HT1080 (cell line): ENCODE data around the gene EPHB6. TPM values are rescaled to one million over a fixed set of nuclear protein-coding genes. Genes with fewer than 3 reads are reported as not detected.

Experiments used
- DNase-seq: peaks from one replicate; pipeline ENCODE4 v3.0.0-alpha.2; 2015; ENCODE audit warnings: low read depth
- total RNA-seq: library from RNA; depleted of rRNA; stranded (reverse); fragments of >200 nt; shearing (Covaris generic); gene quantifications from 2 replicates; pipeline ENCODE4 v1.2.3, GENCODE V29; 2014

EPHB6 gene
- total RNA-seq, 1 experiment from 2014 or later: 4.0 TPM

DNA sequence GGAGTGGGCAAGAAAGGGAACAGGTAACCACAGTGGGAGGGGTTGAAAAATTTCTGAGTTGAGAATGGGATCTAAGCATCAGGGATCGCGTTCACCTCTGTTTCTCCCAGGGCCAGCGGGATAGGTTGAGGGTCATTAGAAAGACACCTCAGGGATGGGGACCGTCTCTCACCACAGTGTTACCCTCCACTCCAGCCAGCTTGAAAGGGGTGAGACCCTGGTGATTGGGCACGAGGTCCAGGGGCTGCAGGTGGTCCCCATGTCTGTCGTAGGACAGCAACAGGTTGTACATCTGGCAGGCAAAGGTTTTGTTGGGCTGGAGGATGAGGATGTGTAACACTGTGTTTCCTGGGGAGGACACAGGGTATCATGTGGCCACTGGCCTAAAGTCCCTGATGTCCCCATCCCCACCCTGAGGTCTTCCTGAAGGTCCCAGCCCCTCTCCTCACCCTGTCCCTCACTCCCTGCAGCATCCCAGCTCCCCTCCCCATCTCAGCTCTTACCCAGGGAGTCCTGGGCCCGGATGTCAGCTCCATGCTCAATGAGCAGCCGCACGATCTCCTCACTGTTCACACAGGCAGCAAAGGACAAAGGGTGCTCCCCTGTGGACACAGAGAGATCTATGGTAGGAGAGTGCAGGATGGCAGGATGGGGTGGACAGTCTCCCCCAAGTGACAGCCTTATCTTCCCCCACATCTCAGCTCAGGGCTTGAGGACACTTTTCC lies 21.5 kb downstream of the EPHB6 start:
- no peak for DNase-seq

DNA sequence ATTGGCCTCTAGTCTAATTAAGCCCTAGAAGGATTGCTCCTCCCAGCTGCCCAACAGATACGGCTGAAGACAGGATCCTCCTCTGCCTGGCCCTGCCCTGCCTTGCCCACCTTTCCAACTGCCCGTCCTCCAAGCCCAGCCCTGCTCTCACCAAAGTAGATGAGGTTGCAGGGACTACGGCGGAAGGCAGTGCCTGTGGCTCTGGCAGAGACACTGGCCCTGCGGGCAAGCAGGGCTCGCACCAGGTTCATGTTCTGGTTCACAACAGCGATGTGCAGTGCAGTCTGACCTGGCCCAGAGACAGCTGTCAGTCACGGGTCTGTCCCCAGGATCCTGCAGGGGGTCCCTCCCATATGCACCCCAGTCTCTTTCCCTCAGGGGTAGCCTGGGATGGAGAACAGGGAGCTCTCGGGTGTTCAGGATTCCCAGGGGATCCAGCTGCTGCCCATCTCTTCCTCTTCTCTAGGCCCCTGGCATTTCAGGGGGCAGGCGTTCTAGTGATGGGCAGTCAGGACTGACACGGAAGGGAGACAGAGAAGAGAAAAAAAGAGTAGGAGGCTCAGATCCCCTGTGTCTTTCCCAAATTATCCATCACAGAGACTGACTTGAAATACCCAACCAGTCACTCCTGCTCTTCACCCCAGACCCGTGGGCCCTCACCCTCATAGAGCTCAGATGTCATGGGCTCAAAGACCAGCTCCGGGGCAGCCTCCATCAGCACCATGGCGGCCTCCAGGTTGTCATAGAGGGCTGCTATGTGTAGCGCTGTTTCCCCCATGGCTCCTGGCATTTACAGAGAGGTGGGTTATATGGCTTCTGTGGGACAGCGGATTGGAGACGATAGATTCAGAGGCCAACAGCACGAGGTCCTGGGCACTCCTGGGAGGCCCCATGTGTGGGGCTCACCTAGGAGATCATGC lies 22.4 kb downstream of the EPHB6 start:
- DNase-seq: no peak

DNA sequence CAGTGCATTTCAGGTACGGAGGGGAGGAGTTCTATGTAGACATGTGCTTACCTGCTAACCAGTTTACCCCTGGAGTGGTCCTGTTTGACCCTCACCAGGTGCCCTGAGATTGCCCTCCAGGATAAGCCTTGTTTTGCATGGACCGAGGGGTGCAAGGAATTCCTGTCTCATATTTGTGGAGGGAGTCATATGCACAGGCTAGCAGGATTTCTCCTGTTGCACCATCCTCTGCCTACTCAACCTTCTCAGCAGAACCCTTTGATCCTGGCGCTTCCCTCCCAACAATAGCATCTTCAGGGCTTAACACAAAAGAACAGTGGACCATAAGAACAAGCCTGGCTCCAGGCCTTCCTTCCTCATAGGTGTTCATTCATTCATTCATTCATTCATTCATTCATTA lies 23.4 kb downstream of the EPHB6 start:
- DNase-seq: no peak

DNA sequence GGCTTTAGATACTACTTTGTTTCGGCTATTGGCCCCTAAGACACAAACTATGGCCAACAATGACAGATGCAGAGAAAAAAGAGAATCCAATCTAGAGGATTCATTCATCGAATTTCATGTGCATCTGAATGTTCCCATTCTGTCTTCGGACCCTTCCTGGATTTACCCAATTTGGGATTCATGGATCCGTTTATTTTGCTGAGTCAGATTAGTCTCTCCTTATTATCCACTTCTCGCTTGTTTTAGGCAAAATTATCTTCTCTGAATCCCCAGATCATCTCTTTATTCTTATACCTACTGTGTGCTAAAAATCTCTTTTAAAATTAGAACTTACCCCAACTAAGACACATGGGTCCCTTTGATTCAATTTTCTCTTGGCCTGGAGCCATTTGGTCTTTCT lies 24.2 kb downstream of the EPHB6 start:
- DNase-seq: no peak

DNA sequence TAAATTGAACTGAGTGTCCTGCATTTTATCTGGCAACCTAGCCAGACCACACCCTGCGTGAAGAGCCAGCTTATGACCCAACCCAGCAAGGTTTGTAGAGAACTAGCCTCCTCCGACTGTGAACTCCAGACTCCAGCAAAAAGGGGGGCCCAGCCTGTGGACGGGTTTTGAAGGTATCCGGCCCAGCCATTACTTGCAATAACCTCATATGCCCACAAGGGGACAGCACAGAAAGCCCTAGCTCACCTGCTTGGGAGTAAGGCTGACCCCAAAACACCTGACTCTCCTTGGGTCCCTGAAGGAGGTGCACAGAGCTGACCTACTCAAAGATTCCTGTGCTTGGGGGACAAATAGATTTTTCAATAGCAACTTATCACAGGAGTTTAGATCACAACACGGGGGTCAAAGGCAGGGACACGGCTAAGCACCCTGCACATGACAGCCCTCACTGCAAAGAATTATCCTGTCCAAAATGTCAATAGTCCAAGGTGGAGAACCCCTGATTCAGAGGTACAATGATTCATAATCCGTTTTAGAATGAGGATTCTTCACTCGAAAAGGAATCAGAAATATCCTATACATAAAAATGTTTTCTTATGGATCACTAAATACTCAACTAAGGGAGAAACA lies 26.1 kb downstream of the EPHB6 start:
- peak; percentile 18 for DNase-seq

DNA sequence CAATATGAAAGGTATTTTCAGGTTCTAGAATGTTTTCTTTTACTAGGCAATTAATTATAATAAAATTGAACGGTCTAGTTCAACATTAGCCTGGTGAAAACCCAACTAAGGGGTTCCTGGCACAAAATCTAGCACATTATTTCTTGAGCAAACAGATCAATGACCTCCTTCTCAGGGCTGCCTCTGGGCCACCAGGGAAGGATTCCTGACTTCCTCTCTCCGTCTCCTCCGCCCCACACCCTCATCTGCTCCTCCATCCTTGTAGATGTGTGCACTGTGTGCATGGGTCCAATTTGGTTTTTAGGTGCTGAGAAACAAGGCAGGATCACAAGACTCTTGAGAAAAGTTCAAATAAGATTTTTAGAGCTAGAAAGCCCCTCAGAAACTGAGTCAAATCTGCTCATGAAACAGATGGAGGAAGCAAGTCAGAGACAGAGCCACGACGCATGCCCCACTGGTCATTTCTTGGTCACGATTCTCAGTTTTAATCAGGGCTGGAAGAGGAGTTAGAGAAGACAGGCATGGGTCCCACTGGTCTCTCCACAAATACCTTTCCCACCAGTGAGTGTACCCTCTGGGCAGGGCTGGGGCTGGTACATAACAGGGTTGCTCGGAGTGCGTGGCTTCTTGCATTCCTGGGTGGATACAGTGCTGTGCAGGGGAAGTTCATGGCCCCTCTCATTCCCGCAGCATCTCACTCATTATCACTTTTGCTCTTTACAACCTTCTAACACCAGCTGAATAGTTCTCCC lies 26.9 kb downstream of the EPHB6 start:
- DNase-seq: no peak

DNA sequence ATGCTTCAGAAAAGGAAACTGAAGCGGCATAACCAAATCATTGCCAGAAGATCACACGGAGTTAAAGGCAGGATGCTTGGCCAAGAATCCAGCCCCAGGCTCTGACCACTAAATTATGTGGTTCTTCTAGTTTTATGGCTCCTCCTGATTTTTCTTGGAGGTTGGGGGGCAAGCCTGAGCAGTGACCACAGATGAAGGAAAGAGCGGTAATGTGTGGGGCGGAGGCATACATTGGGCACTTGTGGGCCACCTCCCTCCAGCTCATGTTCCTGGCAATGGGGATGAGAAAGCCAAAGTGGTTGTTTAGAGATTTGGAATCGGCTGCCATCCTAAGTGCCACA lies 27.4 kb downstream of the EPHB6 start:
- DNase-seq: no peak

DNA sequence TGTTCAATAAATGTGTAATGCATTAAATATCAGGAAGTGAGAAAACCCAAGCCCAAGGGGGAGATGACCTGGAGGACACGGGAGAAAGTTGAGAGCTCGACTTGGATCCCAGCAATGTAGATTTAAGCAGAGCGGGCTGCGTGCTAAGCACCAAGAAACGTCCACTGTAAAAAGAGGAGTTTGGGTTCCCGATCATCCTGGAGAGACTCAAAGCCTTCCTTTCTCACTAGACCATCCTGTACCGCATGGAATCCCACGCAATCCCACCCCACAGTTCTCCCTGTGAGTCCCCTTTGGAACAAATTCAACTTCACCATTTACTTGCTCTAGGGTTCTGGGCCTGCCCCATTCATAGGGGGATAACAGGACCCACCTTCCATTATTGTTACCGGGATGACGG lies 28.3 kb downstream of the EPHB6 start:
- DNase-seq: no peak

DNA sequence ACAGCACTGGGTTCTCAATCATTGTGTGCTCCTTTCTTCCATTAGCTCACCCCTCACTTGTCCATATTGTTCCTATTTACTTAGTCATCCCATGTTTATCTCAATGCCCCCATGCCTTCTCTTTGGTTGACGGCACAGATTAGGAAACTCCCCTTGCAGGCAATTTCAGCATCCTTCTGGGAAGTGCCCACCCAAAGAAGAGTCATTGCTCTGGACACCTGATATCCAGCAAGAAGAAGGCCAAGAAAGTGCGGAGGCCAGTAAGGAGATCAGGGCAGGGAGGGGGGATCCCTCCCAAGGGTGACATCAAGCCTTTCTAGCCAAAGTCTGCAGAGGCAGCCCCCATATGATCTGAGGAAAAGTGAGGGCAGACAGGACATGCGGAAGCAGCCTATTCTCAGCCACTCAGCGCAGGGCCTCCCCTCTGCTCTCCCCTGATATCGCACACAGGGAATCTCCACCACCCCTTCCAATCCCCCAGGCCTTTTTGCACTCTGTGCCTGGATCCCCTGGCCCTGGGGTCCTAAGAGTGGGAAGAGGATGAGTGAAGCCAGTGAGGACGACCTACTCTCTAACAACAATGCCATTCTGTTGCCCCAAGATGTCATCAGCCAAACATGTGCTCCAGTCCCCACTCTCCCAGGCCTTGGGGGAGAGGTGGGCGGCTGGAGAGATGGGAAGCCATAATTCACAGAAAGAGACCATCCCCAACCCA lies 28.9 kb downstream of the EPHB6 start:
- no peak for DNase-seq

DNA sequence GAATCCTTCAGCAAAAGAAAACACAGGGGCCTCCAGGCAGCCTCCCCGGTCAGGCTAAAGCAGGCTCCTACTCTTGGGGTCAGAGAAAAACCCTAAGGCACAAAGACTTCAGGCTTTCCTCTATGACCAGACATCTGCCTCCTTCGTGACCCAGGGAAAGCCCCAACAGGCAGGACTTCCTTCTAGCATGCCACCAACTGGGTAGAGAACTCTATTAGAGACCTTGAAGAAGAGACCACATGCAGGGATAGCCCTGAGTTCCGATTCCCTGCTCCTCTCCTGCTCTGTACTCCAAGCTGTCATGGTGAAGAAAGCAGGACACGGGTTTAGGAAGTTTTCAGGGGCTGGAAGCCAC lies 29.4 kb downstream of the EPHB6 start:
- DNase-seq: no peak

DNA sequence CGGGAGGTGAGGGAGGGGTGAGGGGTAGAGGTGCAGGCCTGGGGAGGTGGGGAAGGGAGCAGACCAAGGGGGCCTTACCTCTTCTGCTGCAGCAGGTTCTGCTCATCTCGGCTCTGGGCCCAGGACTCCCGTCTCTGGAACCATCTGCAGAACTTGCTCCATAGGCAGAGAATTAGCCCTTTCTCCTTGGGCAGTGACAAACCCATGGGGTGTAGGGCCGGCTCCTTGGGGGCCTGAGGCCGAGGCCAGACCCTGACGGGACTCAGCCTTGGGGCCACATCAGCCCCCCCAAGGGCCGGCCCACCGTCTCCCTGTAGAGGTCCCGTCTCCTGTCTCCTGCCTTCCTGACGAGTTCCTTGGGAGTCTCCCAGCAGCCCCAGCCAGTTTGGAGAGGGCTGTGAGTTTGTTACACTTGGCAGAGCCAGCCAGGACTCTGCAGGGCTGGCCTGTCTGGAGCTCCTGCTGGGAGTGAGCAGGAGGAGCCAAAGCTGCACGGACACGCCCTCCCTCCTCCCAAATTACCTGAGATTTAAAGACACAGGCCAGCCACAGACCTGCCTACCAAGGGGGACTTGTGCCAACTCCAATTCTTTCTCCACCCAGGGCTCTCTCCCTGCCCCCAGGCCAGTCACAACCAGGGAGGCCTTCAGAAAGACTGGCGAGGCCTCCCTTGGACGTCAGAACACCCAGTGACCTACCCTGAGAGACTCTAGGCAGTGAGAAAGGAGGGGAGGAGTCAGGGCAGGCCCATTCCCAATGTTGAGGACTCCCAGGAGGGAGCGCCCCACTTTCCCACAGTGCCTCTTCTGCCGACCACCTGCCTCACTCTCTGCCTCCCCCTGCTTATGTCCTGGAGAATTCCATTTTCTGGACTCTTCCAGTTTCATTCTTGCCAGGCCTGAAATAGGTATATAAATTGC lies 30.7 kb downstream of the EPHB6 start, which contains the start of gene TRPV6:
TRPV6 (minus strand) TSS at position 435 of the 920 bp plus-strand sequence.
- DNase-seq: no peak

DNA sequence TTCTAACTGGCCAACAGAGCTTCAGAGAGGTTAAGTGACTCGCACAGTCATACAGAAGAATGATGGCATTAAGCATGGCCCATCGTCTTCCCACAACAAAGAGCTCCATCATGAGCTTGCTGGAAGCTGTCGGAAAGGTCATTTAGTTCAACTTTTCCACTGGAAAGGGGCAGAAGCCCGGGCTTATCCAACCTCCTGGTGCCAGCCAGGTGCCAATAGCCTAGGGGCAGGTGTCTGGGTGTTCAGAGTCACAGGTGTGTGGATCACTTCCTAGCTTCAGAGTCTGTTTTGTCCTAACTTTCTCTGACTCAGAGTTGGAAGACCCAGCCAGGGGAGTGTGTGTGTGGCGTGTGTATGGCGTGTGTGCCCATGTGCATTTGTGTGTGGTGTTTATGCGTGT lies 32.0 kb downstream of the EPHB6 start:
- no peak for DNase-seq

DNA sequence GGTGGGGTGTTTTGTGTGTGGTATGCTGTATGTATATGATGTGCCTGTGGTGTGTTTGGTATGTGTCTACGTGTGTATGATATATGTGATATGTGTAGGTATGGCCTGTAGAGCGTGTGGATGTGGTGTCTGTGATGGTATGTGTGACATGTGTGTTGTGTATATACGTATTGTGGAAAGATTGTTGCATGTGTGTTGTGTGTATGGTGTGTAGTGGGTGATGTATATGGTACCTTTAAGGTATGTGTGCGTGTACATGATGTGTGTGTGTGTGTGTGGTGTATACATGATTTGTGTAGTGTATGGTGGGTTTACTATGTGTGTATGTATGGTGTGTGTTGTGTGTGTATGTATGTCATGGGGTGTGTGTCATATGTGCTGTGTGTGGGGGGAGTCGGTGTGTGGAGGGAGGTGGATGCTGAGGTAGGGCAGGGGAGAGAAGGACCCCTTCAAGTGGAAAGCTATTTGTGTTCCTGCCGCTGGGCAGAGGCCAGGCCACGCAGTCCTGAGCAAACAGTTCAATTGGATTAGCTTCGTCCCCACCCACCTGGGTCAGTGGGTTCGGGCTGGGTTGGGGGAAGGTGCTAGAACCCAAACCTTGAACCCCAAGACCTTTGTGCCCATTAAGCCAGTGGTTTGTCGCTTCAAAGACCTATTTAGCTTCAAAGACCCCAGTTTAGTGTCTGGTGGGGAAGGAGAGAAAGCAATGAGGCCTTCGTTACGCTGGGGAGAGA lies 32.6 kb downstream of the EPHB6 start:
- no peak for DNase-seq

DNA sequence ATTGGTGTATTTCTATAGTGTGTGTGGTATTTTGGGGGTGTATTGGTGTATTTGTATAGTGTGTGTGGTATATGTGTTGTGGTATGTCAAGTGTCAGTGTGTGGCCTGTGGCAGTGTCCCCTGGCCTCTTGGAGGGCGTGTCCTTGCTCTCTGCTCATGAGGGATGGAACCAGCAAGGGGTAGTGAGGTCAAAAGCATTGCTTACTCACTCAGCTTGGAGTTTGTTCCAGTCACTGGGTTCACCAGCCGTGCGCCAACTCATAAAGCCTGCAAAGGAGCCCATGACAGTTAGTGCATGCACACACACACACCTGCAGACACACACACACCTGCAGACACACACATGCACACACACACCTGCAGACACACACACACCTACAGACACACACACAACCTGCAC lies 34.9 kb downstream of the EPHB6 start:
- no peak for DNase-seq

DNA sequence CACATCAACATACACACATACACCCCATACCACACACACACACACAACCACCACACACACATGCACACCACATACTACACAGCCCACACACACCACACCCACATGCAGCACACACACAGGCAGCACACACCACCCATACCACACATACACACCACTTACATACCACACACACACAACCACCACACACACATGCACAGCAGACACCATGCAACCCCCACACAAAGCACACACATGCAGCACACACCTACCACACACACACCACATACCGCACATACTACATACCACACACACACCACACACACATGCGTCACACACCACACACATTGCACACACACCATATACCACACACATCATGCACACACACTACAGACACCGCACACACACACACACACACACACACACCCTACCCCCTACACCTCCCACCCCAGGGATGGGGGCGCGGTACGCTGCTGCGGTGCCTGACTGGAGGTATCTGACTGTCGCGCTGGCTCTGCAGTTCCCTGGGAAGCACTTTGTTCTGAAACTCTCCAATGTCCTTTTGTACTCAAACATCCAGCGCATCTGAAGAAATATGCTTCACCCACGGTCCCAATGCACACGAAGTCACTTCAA lies 36.1 kb downstream of the EPHB6 start:
- no peak for DNase-seq

DNA sequence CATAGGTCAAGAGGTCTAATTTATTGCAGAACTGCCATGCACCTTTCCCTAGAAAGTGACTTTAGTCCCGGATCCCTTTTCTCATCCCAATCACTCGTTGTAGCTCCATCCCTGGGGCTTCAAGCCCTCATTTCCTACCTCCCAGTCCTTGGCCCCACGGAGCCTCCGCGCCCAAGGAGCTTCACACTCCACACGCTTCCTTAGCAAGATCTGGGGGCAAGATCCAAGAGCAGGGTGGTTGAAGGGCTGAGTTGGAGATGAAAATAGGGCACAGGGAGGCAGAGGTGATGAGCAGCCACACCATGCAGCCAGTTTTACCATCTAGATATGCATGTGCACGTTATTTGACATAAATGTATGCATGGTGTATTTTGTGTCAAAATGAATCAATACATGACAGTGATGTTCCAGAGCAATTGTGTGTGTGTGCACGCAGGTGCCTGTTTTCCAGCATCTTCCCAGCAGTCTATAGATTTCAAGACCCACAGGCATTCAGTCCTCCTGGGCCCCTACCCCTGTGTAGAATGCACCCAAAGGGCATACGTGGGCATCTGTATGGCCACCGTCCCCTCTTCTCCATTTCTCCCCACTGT lies 36.7 kb downstream of the EPHB6 start:
- no peak for DNase-seq

DNA sequence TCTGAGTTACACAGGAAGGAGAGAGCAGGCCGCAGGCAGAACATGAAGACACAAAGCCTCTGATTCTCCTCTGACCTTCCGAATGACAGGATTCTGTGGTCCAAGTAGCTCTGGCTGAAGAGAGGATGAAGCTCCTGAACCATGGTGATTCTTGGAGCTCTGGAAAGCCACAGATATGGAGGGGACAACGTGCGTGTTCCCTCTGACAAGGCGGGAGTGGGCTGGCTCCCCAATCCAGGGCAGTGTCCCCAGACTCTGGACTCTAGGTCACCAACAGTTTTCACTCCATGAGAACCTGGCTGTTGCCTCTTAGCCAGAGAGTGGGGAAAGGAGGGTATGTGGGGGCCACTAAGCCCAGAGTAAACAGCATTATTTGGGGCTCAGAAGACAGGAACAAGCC lies 38.1 kb downstream of the EPHB6 start:
- no peak for DNase-seq
